ENCODE data around the gene CHCHD6.

GRCh38 chr3:126728680-126729079, 24.6 kb downstream of the CHCHD6 start:
- no peak for TF ChIP-seq EZH2 (IDR thresholded peaks at IDR 0.05; ENCODE audit: insufficient read depth, poor library complexity, severe bottlenecking)
- TF ChIP-seq EZH2phosphoT487 (IDR thresholded peaks at IDR 0.05; ENCODE audit: insufficient read depth, low read depth), result no peak
